K562 (cell line): ENCODE data around the gene MAPK1IP1L. TPM values are rescaled to one million over a fixed set of nuclear protein-coding genes. Genes with fewer than 3 reads are reported as not detected.
A peak's percentile ranks its signal among the peaks of the same experiment; 100 is the strongest.

ENCODE experiments used
- CBX3 ChIP-seq, 2 experiments: IDR thresholded peaks; 1 replicate in 1 of 2; 2 replicates in 1 of 2; pipeline ENCODE4 v1.6.1; 2012; ENCODE audit warnings: inconsistent platforms in 2 of 2, low read length in 2 of 2, borderline replicate concordance in 1 of 2, control low read depth in 1 of 2
- FIP1L1 ChIP-seq: fragments of 200-400 bp; formaldehyde crosslinking; IDR thresholded peaks from 2 replicates; pipeline ENCODE4 v1.6.1; 2018; ENCODE audit warnings: mild to moderate bottlenecking, low read depth, low read length; ENCODE audit not compliant: poor library complexity, severe bottlenecking
- IFI16 ChIP-seq: fragments of 250-450 bp; sonication (Bioruptor Pico); IDR thresholded peaks from 2 replicates; pipeline ENCODE4 v2.1.2; 2022; ENCODE audit warnings: mild to moderate bottlenecking, inconsistent platforms
- JUN ChIP-seq, 2 experiments: sonication (generic) in 1 of 2; formaldehyde crosslinking in 1 of 2; IDR thresholded peaks; 2 replicates each; pipeline versions ENCODE4 v1.6.1 to v1.8.0; 2012 to 2022; ENCODE audit warnings: borderline replicate concordance in 2 of 2, mild to moderate bottlenecking in 2 of 2, improper control_type of control experiment in 1 of 2, low read depth in 1 of 2, low read length in 1 of 2, missing genetic modification reagents in 1 of 2
- L3MBTL2 ChIP-seq: fragments of 450-650 bp; IDR thresholded peaks from 2 replicates; pipeline ENCODE4 v1.6.1; 2016; ENCODE audit warnings: mild to moderate bottlenecking, moderate library complexity
- MAFG ChIP-seq: fragments of 450-650 bp; conservative IDR thresholded peaks from 2 replicates; pipeline ENCODE4 v1.6.1; 2016; ENCODE audit warnings: missing genetic modification characterization, missing compliant biosample characterization
- MAZ ChIP-seq, 2 experiments: fragments of 450-650 bp in 1 of 2; sonication (generic) in 1 of 2; formaldehyde crosslinking; IDR thresholded peaks in 1 of 2; conservative IDR thresholded peaks in 1 of 2; 2 replicates each; pipeline versions ENCODE4 v1.4.0 to v1.5.0; 2020; ENCODE audit warnings: mild to moderate bottlenecking in 1 of 2, missing genetic modification reagents in 1 of 2
- MECOM ChIP-seq: fragments of 250-450 bp; sonication (Bioruptor Pico); IDR thresholded peaks from 2 replicates; pipeline ENCODE4 v1.8.0; 2022; ENCODE audit warnings: inconsistent platforms
- MEF2D ChIP-seq: conservative IDR thresholded peaks from 2 replicates; pipeline ENCODE4 v1.6.1; 2016; ENCODE audit warnings: low read depth, missing genetic modification characterization, missing compliant biosample characterization
- NFE2L1 ChIP-seq: fragments of 450-650 bp; IDR thresholded peaks from 2 replicates; pipeline ENCODE4 v1.6.1; 2016; ENCODE audit warnings: missing genetic modification characterization, low read depth, mild to moderate bottlenecking, missing compliant biosample characterization, moderate library complexity, borderline replicate concordance
- NRF1 ChIP-seq, 2 experiments: fragments of 450-650 bp; IDR thresholded peaks in 1 of 2; conservative IDR thresholded peaks in 1 of 2; 2 replicates each; pipeline ENCODE4 v1.6.1; 2014; ENCODE audit warnings: mild to moderate bottlenecking in 2 of 2
- PHB2 ChIP-seq: fragments of 450-650 bp; IDR thresholded peaks from 2 replicates; pipeline ENCODE4 v1.6.1; 2017; ENCODE audit warnings: low read depth
- PPARD ChIP-seq: fragments of 250-450 bp; sonication (Bioruptor Pico); IDR thresholded peaks from 2 replicates; pipeline ENCODE4 v1.8.0; 2022; ENCODE audit warnings: inconsistent platforms, mild to moderate bottlenecking, moderate library complexity
- ZKSCAN1 ChIP-seq: fragments of 150-350 bp; IDR thresholded peaks from 2 replicates; pipeline ENCODE4 v1.6.1; 2016; ENCODE audit warnings: low read depth, low read length
- ZNF224 ChIP-seq: sonication (generic); formaldehyde crosslinking; IDR thresholded peaks from 2 replicates; pipeline ENCODE4 v1.8.0; 2022; ENCODE audit warnings: mild to moderate bottlenecking, missing genetic modification reagents
- ZNF316 ChIP-seq: fragments of 450-650 bp; IDR thresholded peaks from 2 replicates; pipeline ENCODE4 v1.6.1; 2016
- polyA plus RNA-seq, 8 experiments: library from polyadenylated mRNA; depleted of rRNA in 4 of 8; stranded (reverse) in 5 of 8; unstranded in 3 of 8; fragments of >200 nt; fragmentation: Nextera tagmentation in 2 of 8; fragmentation: Illumina TruSeq in 1 of 8; extraction: Ambion mirVana in 2 of 8; extraction: Trizol in 1 of 8; gene quantifications; 2 replicates each; pipeline versions ENCODE4 v1.2.1 to v1.2.3, GENCODE V29; 2011 to 2014; ENCODE audit warnings: inconsistent platforms in 1 of 8, missing spikeins in 1 of 8
- total RNA-seq, 7 experiments: library from RNA; depleted of rRNA in 6 of 7; stranded (reverse); fragments of >200 nt in 6 of 7; fragmentation: Illumina TruSeq in 2 of 7; extraction: Trizol in 2 of 7; gene quantifications; 2 replicates each; pipeline versions ENCODE4 v1.2.1 to v1.2.3, GENCODE V29; 2011 to 2021; ENCODE audit warnings: low replicate concordance in 1 of 7
- TF ChIP-seq, protein P1 (sequence below), 2 experiments: IDR thresholded peaks; 2 replicates each; pipeline ENCODE4 v1.6.1; 2012; ENCODE audit warnings: improper control_type of control experiment in 2 of 2, low read depth in 2 of 2, low read length in 2 of 2, borderline replicate concordance in 1 of 2
- TF ChIP-seq, protein P2 (sequence below): fragments of 450-650 bp; formaldehyde crosslinking; IDR thresholded peaks from 2 replicates; pipeline ENCODE4 v1.4.0; 2022; ENCODE audit warnings: missing genetic modification characterization
- TF ChIP-seq, protein P3 (sequence below), 2 experiments: IDR thresholded peaks in 1 of 2; conservative IDR thresholded peaks in 1 of 2; 2 replicates each; pipeline ENCODE4 v1.6.1; 2016; ENCODE audit warnings: low read depth in 2 of 2, mild to moderate bottlenecking in 1 of 2, missing compliant biosample characterization in 1 of 2, missing genetic modification characterization in 1 of 2, moderate library complexity in 1 of 2

The MAPK1IP1L gene
- total and polyA plus RNA-seq, 9 of the 15 experiments (the other 6 are each of a cell fraction or from before 2014, with no cell fraction given): 32.7 to 99.4 (median 49.8) TPM

DNA sequence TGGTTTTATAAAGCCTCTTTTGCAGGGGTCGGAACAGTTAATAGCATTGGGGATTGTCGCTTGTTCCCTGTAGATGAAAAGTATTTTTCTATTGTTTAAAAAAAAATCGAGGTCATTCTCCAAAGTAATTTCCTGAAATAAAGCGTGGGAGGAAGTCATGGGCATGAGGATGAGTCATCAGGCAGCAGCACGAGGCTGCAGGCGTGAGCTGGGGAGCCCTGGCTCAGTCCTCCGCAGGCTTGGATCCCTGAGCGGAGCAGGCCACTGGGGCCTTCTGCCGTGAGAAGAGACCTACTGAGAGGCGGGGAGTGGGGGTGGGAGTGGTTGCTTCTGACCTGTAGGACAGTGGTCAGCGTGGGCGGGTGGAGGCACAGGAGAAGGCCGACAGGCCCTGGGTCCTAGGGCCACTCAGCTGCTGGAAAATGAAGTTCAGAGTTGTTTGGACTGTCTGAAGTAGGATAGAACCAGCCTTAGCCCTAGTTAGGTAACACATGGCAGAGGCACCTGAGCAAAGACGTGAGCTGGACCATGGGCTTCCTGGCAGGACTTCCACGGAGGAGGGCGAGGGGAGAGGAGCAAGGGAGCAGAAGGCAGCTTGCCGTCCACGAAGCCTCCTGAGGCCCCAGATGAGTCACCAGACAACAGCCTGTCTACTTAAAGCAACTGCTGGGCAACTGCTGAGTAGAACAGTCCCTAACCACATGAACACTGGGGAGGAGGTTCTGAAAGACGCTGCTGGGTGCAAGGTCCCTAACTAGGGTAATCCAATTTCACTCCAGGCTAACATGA is 56.5 kb downstream of the MAPK1IP1L start (continued):
- peak; percentile 40 to 63; a peak in 2 of 4 replicates for TF ChIP-seq MAZ (CRISPR knock-in tag; conservative IDR thresholded peaks at IDR 0.05 in 1 of 2, IDR thresholded peaks at IDR 0.05 in 1 of 2)
- TF ChIP-seq CBX3 (IDR thresholded peaks at IDR 0.05; ENCODE audit: borderline replicate concordance in 1 of 2, low read length in 2 of 2): peak in 1 of 2 experiments; percentile 70; a peak in 2 of 3 replicates
- TF ChIP-seq NRF1 (conservative IDR thresholded peaks at IDR 0.05 in 1 of 2, IDR thresholded peaks at IDR 0.05 in 1 of 2): peak in 1 of 2 experiments; percentile 24; a peak in 1 of 4 replicates
- peak; percentile 98 for TF ChIP-seq L3MBTL2
- peak; percentile 60 for TF ChIP-seq ZNF316
- TF ChIP-seq, protein P1, sequence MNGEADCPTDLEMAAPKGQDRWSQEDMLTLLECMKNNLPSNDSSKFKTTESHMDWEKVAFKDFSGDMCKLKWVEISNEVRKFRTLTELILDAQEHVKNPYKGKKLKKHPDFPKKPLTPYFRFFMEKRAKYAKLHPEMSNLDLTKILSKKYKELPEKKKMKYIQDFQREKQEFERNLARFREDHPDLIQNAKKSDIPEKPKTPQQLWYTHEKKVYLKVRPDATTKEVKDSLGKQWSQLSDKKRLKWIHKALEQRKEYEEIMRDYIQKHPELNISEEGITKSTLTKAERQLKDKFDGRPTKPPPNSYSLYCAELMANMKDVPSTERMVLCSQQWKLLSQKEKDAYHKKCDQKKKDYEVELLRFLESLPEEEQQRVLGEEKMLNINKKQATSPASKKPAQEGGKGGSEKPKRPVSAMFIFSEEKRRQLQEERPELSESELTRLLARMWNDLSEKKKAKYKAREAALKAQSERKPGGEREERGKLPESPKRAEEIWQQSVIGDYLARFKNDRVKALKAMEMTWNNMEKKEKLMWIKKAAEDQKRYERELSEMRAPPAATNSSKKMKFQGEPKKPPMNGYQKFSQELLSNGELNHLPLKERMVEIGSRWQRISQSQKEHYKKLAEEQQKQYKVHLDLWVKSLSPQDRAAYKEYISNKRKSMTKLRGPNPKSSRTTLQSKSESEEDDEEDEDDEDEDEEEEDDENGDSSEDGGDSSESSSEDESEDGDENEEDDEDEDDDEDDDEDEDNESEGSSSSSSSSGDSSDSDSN (IDR thresholded peaks at IDR 0.05; ENCODE audit: borderline replicate concordance in 1 of 2, low read depth in 2 of 2, low read length in 2 of 2): peak in 1 of 2 experiments; percentile 45; a peak in 2 of 4 replicates
- TF ChIP-seq NFE2L1 (tag): peak; percentile 27; the same call in 1 of the 2 replicates
- TF ChIP-seq ZKSCAN1: no peak; the same call in 1 of the 2 replicates
- no peak for TF ChIP-seq PHB2
- TF ChIP-seq ZNF224 (CRISPR knock-in tag): no peak
- peak; percentile 74 for TF ChIP-seq MEF2D (tag)
- TF ChIP-seq, protein P2, sequence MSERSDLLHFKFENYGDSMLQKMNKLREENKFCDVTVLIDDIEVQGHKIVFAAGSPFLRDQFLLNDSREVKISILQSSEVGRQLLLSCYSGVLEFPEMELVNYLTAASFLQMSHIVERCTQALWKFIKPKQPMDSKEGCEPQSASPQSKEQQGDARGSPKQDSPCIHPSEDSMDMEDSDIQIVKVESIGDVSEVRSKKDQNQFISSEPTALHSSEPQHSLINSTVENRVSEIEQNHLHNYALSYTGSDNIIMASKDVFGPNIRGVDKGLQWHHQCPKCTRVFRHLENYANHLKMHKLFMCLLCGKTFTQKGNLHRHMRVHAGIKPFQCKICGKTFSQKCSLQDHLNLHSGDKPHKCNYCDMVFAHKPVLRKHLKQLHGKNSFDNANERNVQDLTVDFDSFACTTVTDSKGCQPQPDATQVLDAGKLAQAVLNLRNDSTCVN (CRISPR knock-in tag): no peak
- 0 out of 2 replicates have a peak, but pooled peaks have one; percentile 38 for TF ChIP-seq MECOM (CRISPR knock-in tag)
- TF ChIP-seq FIP1L1: no peak
- TF ChIP-seq IFI16 (CRISPR knock-in tag): 0 out of 2 replicates have a peak, but pooled peaks have one; percentile 27
- peak; percentile 86; the same call in 1 of the 2 replicates for TF ChIP-seq JUN (IDR thresholded peaks at IDR 0.05; ENCODE audit: borderline replicate concordance, low read depth, low read length)
- TF ChIP-seq JUN (CRISPR knock-in tag; IDR thresholded peaks at IDR 0.05; ENCODE audit: borderline replicate concordance): no peak; the same call in 1 of the 2 replicates
- TF ChIP-seq, protein P3, sequence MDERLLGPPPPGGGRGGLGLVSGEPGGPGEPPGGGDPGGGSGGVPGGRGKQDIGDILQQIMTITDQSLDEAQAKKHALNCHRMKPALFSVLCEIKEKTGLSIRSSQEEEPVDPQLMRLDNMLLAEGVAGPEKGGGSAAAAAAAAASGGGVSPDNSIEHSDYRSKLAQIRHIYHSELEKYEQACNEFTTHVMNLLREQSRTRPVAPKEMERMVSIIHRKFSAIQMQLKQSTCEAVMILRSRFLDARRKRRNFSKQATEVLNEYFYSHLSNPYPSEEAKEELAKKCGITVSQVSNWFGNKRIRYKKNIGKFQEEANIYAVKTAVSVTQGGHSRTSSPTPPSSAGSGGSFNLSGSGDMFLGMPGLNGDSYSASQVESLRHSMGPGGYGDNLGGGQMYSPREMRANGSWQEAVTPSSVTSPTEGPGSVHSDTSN (CRISPR knock-in tag; IDR thresholded peaks at IDR 0.05; ENCODE audit: low read depth): no peak
- TF ChIP-seq, protein P3 (tag; conservative IDR thresholded peaks at IDR 0.05; ENCODE audit: low read depth): no peak
- 0 out of 2 replicates have a peak, but pooled peaks have one; percentile 23 for TF ChIP-seq MAFG
- TF ChIP-seq PPARD (CRISPR knock-in tag): no peak
